ENCODE data around the gene CEP164. TPM values are rescaled to one million over a fixed set of nuclear protein-coding genes. Genes with fewer than 3 reads are reported as not detected.
A peak's percentile ranks its signal among the peaks of the same experiment; 100 is the strongest.

Gene CEP164
- total and polyA plus RNA-seq, 10 of the 15 experiments (the other 5 are each of a cell fraction or from before 2014, with no cell fraction given), result 4.2 to 31.2 (median 20.2) TPM

- DNase-seq (ENCODE audit: low read depth, low spot score), result no peak
- no peak overlapping the region for H3K4me3 ChIP-seq
- H3K9ac ChIP-seq (ENCODE audit: control insufficient read depth, insufficient read depth, low read length), result no peak overlapping the region; the same call in 1 of the 2 replicates
- FAIRE-seq, result no peak
- no peaks in the 10 kb centered on the region for H3K36me3 ChIP-seq (ENCODE audit: control insufficient read depth in 2 of 2, insufficient read depth in 2 of 2, low read length in 1 of 2)
- intact Hi-C loops (cut with micrococcal nuclease; ENCODE audit: unreplicated experiment) (no loop called here), in situ Hi-C loops (cut with MboI) (no loop called here)
- peak; percentile 28 for ATAC-seq
- peaks cover 48% of the 10 kb centered on the region for H3K4me1 ChIP-seq (ENCODE audit: control insufficient read depth, insufficient read depth, low read length)
- BruUV-seq (replicated peaks), result no TSS peak
- peak overlapping the region; percentile 57 for H3K27ac ChIP-seq (ENCODE audit: control insufficient read depth, insufficient read depth)
- H2AFZ ChIP-seq (ENCODE audit: control insufficient read depth, low read depth, low read length), result no peak overlapping the region
- H4K20me1 ChIP-seq (ENCODE audit: control insufficient read depth, insufficient read depth), result no peaks in the 10 kb centered on the region
- no peaks in the 10 kb centered on the region for H3K27me3 ChIP-seq (replicated peaks in 1 of 2; ENCODE audit: control insufficient read depth in 2 of 2, insufficient read depth in 2 of 2, low read length in 1 of 2)
- peaks cover 3% of the 10 kb centered on the region; the same call in 2 of the 3 replicates for H3K9me3 ChIP-seq (replicated peaks; ENCODE audit: control insufficient read depth, insufficient read depth, low read length)
- SMC1A ChIA-PET (ENCODE audit: uncharacterized antibody, unreplicated experiment), result interaction anchor here (0.6 to 3.8 kb wide), 12 partner anchors 8 to 362 kb away, joined by 3 to 21 read pairs (median 3); no protein-coding TSS in a partner anchor
- no peaks in the 10 kb centered on the region for H3K79me2 ChIP-seq (ENCODE audit: control insufficient read depth, insufficient read depth, low read length)
- CTCF ChIA-PET, result interaction anchor here (0.9 to 5.7 kb wide), 10 partner anchors 13 to 364 kb away, joined by 3 to 39 read pairs (median 5); no protein-coding TSS in a partner anchor
- peak overlapping the region; percentile 68; the same call in 1 of the 2 replicates for H3K4me2 ChIP-seq (ENCODE audit: control insufficient read depth, insufficient read depth)
- WGBS (ENCODE audit: insufficient coverage, insufficient replicate concordance, low lambda C conversion rate, missing lambda C conversion rate), result 81% methylated on average over 15 of the region's 15 CpGs
- RAD21 ChIA-PET (ENCODE audit: unreplicated experiment), result interaction anchor here (0.7 to 2.6 kb wide), 10 partner anchors 22 to 362 kb away, joined by 3 to 9 read pairs (median 4); no protein-coding TSS in a partner anchor
- POLR2A ChIA-PET, result interaction anchor here (0.6 to 1.6 kb wide), 6 partner anchors 152 to 530 kb away, joined by 3 to 7 read pairs (median 4); no protein-coding TSS in a partner anchor
- TF ChIP-seq GATAD2B (conservative IDR thresholded peaks at IDR 0.05; ENCODE audit: low read depth), result 0 out of 2 replicates have a peak, but pooled peaks have one; percentile 33
- TF ChIP-seq, protein P1, sequence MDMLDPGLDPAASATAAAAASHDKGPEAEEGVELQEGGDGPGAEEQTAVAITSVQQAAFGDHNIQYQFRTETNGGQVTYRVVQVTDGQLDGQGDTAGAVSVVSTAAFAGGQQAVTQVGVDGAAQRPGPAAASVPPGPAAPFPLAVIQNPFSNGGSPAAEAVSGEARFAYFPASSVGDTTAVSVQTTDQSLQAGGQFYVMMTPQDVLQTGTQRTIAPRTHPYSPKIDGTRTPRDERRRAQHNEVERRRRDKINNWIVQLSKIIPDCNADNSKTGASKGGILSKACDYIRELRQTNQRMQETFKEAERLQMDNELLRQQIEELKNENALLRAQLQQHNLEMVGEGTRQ (IDR thresholded peaks at IDR 0.05; ENCODE audit: borderline replicate concordance, low read depth, low read length), result no peak
- peak; percentile 65; the same call in 1 of the 2 replicates for TF ChIP-seq SMARCA5 (IDR thresholded peaks at IDR 0.05)
- no peak for TF ChIP-seq POLR2AphosphoS2 (IDR thresholded peaks at IDR 0.05; ENCODE audit: low read depth, low read length)
Measured at GRCh38 chr11:117457031-117457785, 129.6 kb downstream of the CEP164 start.

Data from GM12878 (cell line).